CD8-positive, alpha-beta memory T cell (primary cell): ENCODE results near the gene OTOP1. TPM values are rescaled to one million over a fixed set of nuclear protein-coding genes. Genes with fewer than 3 reads are reported as not detected.
"Not testable (repeated sequence)": the region's sequence is repeated elsewhere in the genome, so short reads cannot be mapped to it uniquely, and the experiment has no call there.

Experiments used
- CTCF ChIA-PET: fragments of 350-600 bp; sonication (Branson Sonifier 250); formaldehyde crosslinking; loops from one replicate; lab custom pipeline; 2021; ENCODE audit warnings: antibody characterized with exemption; lab: Charles Lee
- POLR2A ChIA-PET: fragments of 350-600 bp; sonication (Branson Sonifier 250); formaldehyde crosslinking; loops from one replicate; lab custom pipeline; 2021; ENCODE audit warnings: antibody characterized with exemption; lab: Charles Lee
- DNase-seq, 5 donors: peaks; one replicate each; pipeline versions ENCODE4 v3.0.0 to v3.0.0-alpha.2; 2020 to 2022; ENCODE audit warnings: mixed read lengths in 1 of 5
- H3K27ac ChIP-seq: one replicate; pipeline ENCODE4 v1.7.0; 2013; ENCODE audit warnings: low read depth, mild to moderate bottlenecking, low read length, moderate library complexity
- H3K27me3 ChIP-seq: 2 replicates; pipeline ENCODE4 v1.7.0; 2013; ENCODE audit warnings: low read length, mild to moderate bottlenecking; ENCODE audit not compliant: insufficient read depth, poor library complexity, severe bottlenecking
- H3K36me3 ChIP-seq: 2 replicates; pipeline ENCODE4 v1.7.0; 2013; ENCODE audit warnings: mild to moderate bottlenecking, low read length, moderate library complexity; ENCODE audit not compliant: insufficient read depth
- H3K4me1 ChIP-seq: 2 replicates; pipeline ENCODE4 v1.7.0; 2013; ENCODE audit warnings: mild to moderate bottlenecking, low read length, moderate library complexity; ENCODE audit not compliant: insufficient read depth
- H3K4me3 ChIP-seq: 2 replicates; pipeline ENCODE4 v1.7.0; 2013; ENCODE audit warnings: mild to moderate bottlenecking, low read length
- H3K9me3 ChIP-seq: 2 replicates; pipeline ENCODE4 v1.7.0; 2013; ENCODE audit warnings: mild to moderate bottlenecking, low read length
- H3K27ac Mint-ChIP-seq, 8 donors: one replicate each; pipeline ENCODE4 v1.8.0; 2020 to 2021; ENCODE audit warnings: mixed read lengths in 8 of 8, mild to moderate bottlenecking in 6 of 8, inconsistent platforms in 3 of 8, moderate library complexity in 3 of 8
- H3K27me3 Mint-ChIP-seq, 2 donors: one replicate each; pipeline ENCODE4 v1.8.0; 2020 to 2021; ENCODE audit warnings: mixed read lengths in 2 of 2, mild to moderate bottlenecking in 1 of 2, moderate library complexity in 1 of 2
- H3K36me3 Mint-ChIP-seq, 3 donors: one replicate each; pipeline ENCODE4 v1.8.0; 2020 to 2021; ENCODE audit warnings: mixed read lengths in 3 of 3, inconsistent platforms in 1 of 3, mild to moderate bottlenecking in 1 of 3
- H3K4me1 Mint-ChIP-seq, 3 donors: one replicate each; pipeline ENCODE4 v1.8.0; 2020 to 2021; ENCODE audit warnings: mixed read lengths in 3 of 3, inconsistent platforms in 1 of 3, mild to moderate bottlenecking in 1 of 3
- H3K4me3 Mint-ChIP-seq, 7 donors: one replicate each; pipeline ENCODE4 v1.8.0; 2020 to 2021; ENCODE audit warnings: mixed read lengths in 7 of 7, mild to moderate bottlenecking in 6 of 7, moderate library complexity in 4 of 7, inconsistent platforms in 2 of 7
- H3K9me3 Mint-ChIP-seq, 5 donors: one replicate each; pipeline ENCODE4 v1.8.0; 2020 to 2022; ENCODE audit warnings: mixed read lengths in 5 of 5, mild to moderate bottlenecking in 3 of 5, moderate library complexity in 2 of 5, inconsistent platforms in 1 of 5
- polyA plus RNA-seq: library from polyadenylated mRNA; unstranded; fragments of 300-500 nt; fragmentation: Illumina TruSeq; gene quantifications from one replicate; pipeline ENCODE4 v1.2.3, GENCODE V29; 2021
- total RNA-seq, 2 experiments: library from RNA; stranded (reverse); gene quantifications; one replicate each; pipeline ENCODE4 v1.2.3, GENCODE V29; 2021

OTOP1 gene
- total and polyA plus RNA-seq, 3 experiments from 2014 or later = not detected

DNA sequence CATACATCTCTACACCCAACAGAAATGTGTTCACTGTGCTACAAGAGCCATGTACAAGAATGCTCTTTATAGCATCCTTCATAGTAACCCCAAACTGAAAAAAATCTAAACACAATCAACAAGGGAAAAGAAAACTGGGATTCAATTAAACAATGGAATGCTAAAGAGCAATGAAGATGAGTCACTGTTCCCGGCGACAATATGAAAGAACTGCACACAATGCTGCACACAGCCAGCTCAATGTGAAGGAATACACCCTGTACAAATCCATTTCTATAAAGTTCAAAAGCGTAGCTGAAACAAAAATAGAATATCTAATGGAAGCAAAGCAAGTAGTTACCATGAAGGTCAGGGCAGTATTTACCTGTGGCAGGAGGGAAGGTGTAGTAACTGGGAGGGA, 12.8 kb upstream of the OTOP1 start:
- Mint-ChIP-seq H3K4me3 (peak overlapping the region in 1 of 7 donors; percentile 51), H3K4me1 (peaks cover 2 to 22% (median 19%) of the 10 kb centered on the region in 3 donors), H3K36me3 (peaks cover 9 to 86% (median 31%) of the 10 kb centered on the region in 3 donors), H3K27ac (peak overlapping the region in 1 of 8 donors; percentile 54)
- H3K27me3 Mint-ChIP-seq, H3K9me3 ChIP-seq, H3K4me3 ChIP-seq, H3K27me3 ChIP-seq, H3K27ac ChIP-seq, H3K9me3 Mint-ChIP-seq, DNase-seq, H3K4me1 ChIP-seq, POLR2A ChIA-PET, CTCF ChIA-PET: not testable (repeated sequence)
- peaks cover 15% of the 10 kb centered on the region for H3K36me3 ChIP-seq

DNA sequence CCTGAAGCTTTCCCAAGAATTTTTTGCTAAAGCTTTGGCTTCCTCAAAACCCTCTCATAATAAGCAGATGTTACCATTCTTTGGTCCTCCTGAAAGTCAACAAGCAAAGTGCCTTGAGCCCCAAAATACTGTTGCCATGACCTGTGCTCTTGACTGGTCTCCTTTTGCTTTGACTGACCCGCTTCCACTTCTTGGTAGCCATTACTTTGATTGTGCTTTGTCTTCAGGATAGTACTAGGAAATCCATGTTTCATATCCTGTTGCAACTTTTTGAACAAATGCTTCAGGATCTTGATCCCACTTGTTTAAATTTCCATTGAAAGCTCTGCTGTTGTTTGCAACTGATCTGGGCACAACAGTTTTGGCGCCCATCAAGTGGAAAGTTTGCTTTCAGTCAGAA, 6.9 kb upstream of the OTOP1 start:
- Histone ChIP-seq H3K4me3 (no peak overlapping the region), H3K36me3 (peaks cover 6% of the 10 kb centered on the region), H3K4me1 (no peaks in the 10 kb centered on the region), H3K27ac (no peak overlapping the region), H3K9me3 (no peaks in the 10 kb centered on the region), H3K27me3 (no peaks in the 10 kb centered on the region)
- Mint-ChIP-seq H3K9me3 (peaks cover 0 to 17% (median 8%) of the 10 kb centered on the region in 5 donors), H3K4me3 (no peak overlapping the region), H3K4me1 (no peaks in the 10 kb centered on the region), H3K36me3 (peaks cover 7 to 39% (median 16%) of the 10 kb centered on the region in 3 donors), H3K27ac (no peak overlapping the region), H3K27me3 (peaks cover 11 to 17% of the 10 kb centered on the region in 2 donors)
- CTCF ChIA-PET = no interaction called here
- DNase-seq = no peak
- POLR2A ChIA-PET = no interaction called here

DNA sequence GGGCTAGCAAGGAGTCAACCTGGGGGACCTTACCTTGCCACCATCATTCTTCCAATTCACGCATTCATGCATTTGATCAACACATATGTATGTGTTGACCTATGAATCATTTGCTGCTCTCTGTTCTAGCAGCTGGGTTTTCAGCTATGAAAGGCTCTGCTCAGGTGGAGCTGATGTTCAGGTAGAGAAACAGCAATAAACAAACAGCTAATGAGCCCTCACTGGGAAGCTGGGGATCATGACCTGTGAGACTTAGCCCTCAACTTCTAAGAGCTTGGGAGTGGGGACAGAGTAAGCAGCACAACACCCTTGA, 1.6 kb upstream of the OTOP1 start:
- Mint-ChIP-seq H3K4me1 (peaks cover 11 to 19% (median 17%) of the 10 kb centered on the region in 3 donors), H3K36me3 (peaks cover 0 to 7% (median 2%) of the 10 kb centered on the region in 3 donors), H3K9me3 (peaks cover 0 to 6% (median 3%) of the 10 kb centered on the region in 5 donors), H3K27ac (no peak overlapping the region), H3K4me3 (peak overlapping the region in 5 of 7 donors; percentile 16 to 76 (median 55)), H3K27me3 (peaks cover 47 to 51% of the 10 kb centered on the region in 2 donors)
- Histone ChIP-seq H3K27ac (no peak overlapping the region), H3K27me3 (peaks cover 5% of the 10 kb centered on the region), H3K4me1 (no peaks in the 10 kb centered on the region), H3K36me3 (no peaks in the 10 kb centered on the region), H3K9me3 (no peaks in the 10 kb centered on the region), H3K4me3 (no peak overlapping the region)
- DNase-seq = no peak
- ChIA-PET POLR2A (no interaction called here), CTCF (no interaction called here)

GRCh38 chr4:4227510-4228355, 1.0 kb upstream of the OTOP1 start:
- Mint-ChIP-seq H3K4me1 (peaks cover 11 to 19% (median 17%) of the 10 kb centered on the region in 3 donors), H3K36me3 (peaks cover 0 to 10% (median 0%) of the 10 kb centered on the region in 3 donors), H3K27me3 (peaks cover 51 to 57% of the 10 kb centered on the region in 2 donors), H3K27ac (no peak overlapping the region), H3K9me3 (peaks cover 0 to 4% (median under 1%) of the 10 kb centered on the region in 5 donors), H3K4me3 (peak overlapping the region in 5 of 7 donors; percentile 33 to 76 (median 57))
- H3K4me1 ChIP-seq = no peaks in the 10 kb centered on the region
- POLR2A ChIA-PET = no interaction called here
- H3K27ac ChIP-seq = no peak overlapping the region
- H3K36me3 ChIP-seq = no peaks in the 10 kb centered on the region
- DNase-seq = no peak
- no peak overlapping the region for H3K4me3 ChIP-seq
- CTCF ChIA-PET = no interaction called here
- peaks cover 5% of the 10 kb centered on the region for H3K27me3 ChIP-seq
- no peaks in the 10 kb centered on the region for H3K9me3 ChIP-seq

DNA sequence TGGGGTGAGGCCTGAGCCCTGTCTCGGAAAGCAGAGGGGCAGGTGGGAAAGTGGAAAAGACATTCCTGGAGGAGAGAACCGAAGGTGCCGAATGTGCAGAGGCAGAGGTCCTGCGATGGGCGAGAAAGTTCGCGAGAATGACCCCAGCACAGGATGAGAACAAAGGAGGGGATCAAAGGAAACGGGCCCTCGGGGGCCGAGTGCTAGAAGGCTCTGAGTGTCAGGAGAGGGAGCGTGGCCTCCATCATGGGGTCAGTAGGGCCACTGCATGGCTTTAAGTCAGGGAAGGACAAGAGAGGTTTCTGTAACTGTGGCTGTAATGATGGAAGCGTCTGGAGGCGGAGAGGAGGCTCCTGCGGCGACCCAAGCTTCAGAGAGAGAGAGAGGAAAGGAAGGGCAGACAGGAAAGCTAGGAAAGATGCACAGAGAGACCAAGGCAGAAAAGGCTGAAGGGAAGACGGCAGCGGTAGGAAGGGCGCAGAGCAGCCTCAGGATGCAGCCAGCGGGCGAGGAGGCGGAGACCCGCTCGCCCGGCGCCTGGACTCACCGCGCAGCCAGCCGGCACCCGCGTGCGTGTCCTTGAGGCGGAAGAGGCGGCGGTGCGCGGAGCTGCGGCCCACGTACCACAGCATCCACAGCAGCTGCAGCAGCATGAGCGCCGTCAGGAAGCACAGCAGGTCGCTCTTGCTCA, 669 bp downstream of the OTOP1 start:
- no peak for DNase-seq
- H3K27me3 ChIP-seq = peaks cover 5% of the 10 kb centered on the region

DNA sequence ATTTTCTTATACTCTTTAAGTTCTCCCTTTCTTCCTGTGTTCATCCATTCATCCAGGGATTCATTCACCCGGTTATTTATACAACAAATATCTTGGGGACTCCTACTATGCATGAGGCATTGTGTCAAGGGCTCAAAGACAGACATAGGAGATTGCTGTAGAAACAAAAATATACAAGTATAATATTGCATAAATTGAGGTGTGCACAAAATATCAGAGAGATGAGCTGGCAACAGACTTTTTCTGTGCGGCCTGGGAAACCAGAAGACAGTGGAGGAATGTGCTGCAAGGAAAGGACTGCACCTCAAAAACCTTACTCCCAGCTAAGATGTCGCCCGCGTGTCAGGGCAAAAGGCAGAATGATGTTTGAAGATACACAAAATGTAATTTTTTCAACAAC, 9.6 kb downstream of the OTOP1 start:
- ChIA-PET CTCF (no interaction called here), POLR2A (no interaction called here)
- Histone ChIP-seq H3K9me3 (no peaks in the 10 kb centered on the region), H3K27me3 (no peaks in the 10 kb centered on the region), H3K4me1 (no peaks in the 10 kb centered on the region), H3K4me3 (no peak overlapping the region), H3K27ac (no peak overlapping the region), H3K36me3 (no peaks in the 10 kb centered on the region)
- Mint-ChIP-seq H3K27ac (no peak overlapping the region), H3K27me3 (peaks cover 19 to 37% of the 10 kb centered on the region in 2 donors), H3K9me3 (peaks cover 0 to 2% (median 0%) of the 10 kb centered on the region in 5 donors), H3K36me3 (no peaks in the 10 kb centered on the region), H3K4me1 (no peaks in the 10 kb centered on the region), H3K4me3 (no peak overlapping the region)
- DNase-seq = no peak

More for the DNA sequence above, 669 bp downstream of the OTOP1 start:
- Histone ChIP-seq H3K9me3 (no peaks in the 10 kb centered on the region), H3K27ac (no peak overlapping the region), H3K36me3 (no peaks in the 10 kb centered on the region), H3K4me3 (no peak overlapping the region), H3K4me1 (no peaks in the 10 kb centered on the region)
- H3K9me3 Mint-ChIP-seq = peaks cover 0 to 4% (median 0%) of the 10 kb centered on the region in 5 donors
- peaks cover 56 to 68% of the 10 kb centered on the region in 2 donors for H3K27me3 Mint-ChIP-seq
- H3K36me3 Mint-ChIP-seq = peaks cover 0 to 10% (median 0%) of the 10 kb centered on the region in 3 donors
- peaks cover 11 to 19% (median 17%) of the 10 kb centered on the region in 3 donors for H3K4me1 Mint-ChIP-seq
- POLR2A ChIA-PET = no interaction called here
- H3K4me3 Mint-ChIP-seq = peak overlapping the region in 1 of 7 donors; percentile 69
- no peak overlapping the region for H3K27ac Mint-ChIP-seq
- CTCF ChIA-PET = no interaction called here

GRCh38 chr4:4216648-4217047, 10.1 kb downstream of the OTOP1 start:
- H3K27me3 ChIP-seq = no peaks in the 10 kb centered on the region
- peaks cover 17 to 32% of the 10 kb centered on the region in 2 donors for H3K27me3 Mint-ChIP-seq
- H3K36me3 Mint-ChIP-seq = no peaks in the 10 kb centered on the region
- H3K4me1 ChIP-seq = no peaks in the 10 kb centered on the region
- no peak for DNase-seq
- ChIA-PET CTCF (no interaction called here), POLR2A (no interaction called here)
- no peak overlapping the region for H3K4me3 ChIP-seq
- H3K36me3 ChIP-seq = no peaks in the 10 kb centered on the region
- peaks cover 0 to 2% (median 0%) of the 10 kb centered on the region in 5 donors for H3K9me3 Mint-ChIP-seq
- H3K4me3 Mint-ChIP-seq = no peak overlapping the region
- no peaks in the 10 kb centered on the region for H3K4me1 Mint-ChIP-seq
- no peaks in the 10 kb centered on the region for H3K9me3 ChIP-seq
- H3K27ac Mint-ChIP-seq = no peak overlapping the region
- H3K27ac ChIP-seq = no peak overlapping the region

GRCh38 chr4:4213674-4214073, 13.1 kb downstream of the OTOP1 start:
- H3K36me3 ChIP-seq, H3K36me3 Mint-ChIP-seq, CTCF ChIA-PET, H3K9me3 ChIP-seq, H3K9me3 Mint-ChIP-seq, H3K4me1 Mint-ChIP-seq, H3K27me3 ChIP-seq, H3K27ac Mint-ChIP-seq, H3K27ac ChIP-seq, POLR2A ChIA-PET, H3K4me3 Mint-ChIP-seq, H3K4me3 ChIP-seq, DNase-seq, H3K4me1 ChIP-seq: not testable (repeated sequence)
- peaks cover 11 to 39% of the 10 kb centered on the region in 2 donors for H3K27me3 Mint-ChIP-seq
